Gastrocnemius medialis (tissue), 4 donors: ENCODE measurements around the gene SNAI1.

Experiments
- POLR2A ChIP-seq, 2 donors: fragments of 450-650 bp; IDR thresholded peaks; one replicate each; pipeline ENCODE4 v1.6.1; 2017; ENCODE audit warnings: antibody characterized with exemption in 2 of 2, mild to moderate bottlenecking in 2 of 2, moderate library complexity in 2 of 2
- TF ChIP-seq, protein P1 (sequence below), 5 experiments: fragments of 450-650 bp in 3 of 5; fragments of 200-600 bp in 2 of 5; sonication (generic) in 2 of 5; IDR thresholded peaks in 4 of 5; conservative IDR thresholded peaks in 1 of 5; 1 replicate in 4 of 5; 2 replicates in 1 of 5; pipeline ENCODE4 v1.5.1; 2016 to 2019; ENCODE audit warnings: antibody characterized with exemption in 5 of 5, mild to moderate bottlenecking in 3 of 5, moderate library complexity in 3 of 5

- TF ChIP-seq, protein P1, sequence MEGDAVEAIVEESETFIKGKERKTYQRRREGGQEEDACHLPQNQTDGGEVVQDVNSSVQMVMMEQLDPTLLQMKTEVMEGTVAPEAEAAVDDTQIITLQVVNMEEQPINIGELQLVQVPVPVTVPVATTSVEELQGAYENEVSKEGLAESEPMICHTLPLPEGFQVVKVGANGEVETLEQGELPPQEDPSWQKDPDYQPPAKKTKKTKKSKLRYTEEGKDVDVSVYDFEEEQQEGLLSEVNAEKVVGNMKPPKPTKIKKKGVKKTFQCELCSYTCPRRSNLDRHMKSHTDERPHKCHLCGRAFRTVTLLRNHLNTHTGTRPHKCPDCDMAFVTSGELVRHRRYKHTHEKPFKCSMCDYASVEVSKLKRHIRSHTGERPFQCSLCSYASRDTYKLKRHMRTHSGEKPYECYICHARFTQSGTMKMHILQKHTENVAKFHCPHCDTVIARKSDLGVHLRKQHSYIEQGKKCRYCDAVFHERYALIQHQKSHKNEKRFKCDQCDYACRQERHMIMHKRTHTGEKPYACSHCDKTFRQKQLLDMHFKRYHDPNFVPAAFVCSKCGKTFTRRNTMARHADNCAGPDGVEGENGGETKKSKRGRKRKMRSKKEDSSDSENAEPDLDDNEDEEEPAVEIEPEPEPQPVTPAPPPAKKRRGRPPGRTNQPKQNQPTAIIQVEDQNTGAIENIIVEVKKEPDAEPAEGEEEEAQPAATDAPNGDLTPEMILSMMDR (IDR thresholded peaks at IDR 0.05 in 4 of 5, conservative IDR thresholded peaks at IDR 0.05 in 1 of 5) = no peak
- TF ChIP-seq POLR2A (IDR thresholded peaks at IDR 0.05) = no peak
These were observed 2.4 kb upstream of the SNAI1 start for GRCh38 chr20:49980140-49981008.
